ENCODE results near the gene TMA7.
"Not testable (repeated sequence)": the region's sequence is repeated elsewhere in the genome, so short reads cannot be mapped to it uniquely, and the experiment has no call there.

Gene TMA7

GRCh38 chr3:48470286-48470685 is 30.2 kb downstream of the TMA7 start:
- no peak for DNase-seq

- no peak for DNase-seq
These were observed 32.5 kb downstream of the TMA7 start for GRCh38 chr3:48472673-48472922.

GRCh38 chr3:48472923-48473616 is 33.0 kb downstream of the TMA7 start:
- DNase-seq, result peak; percentile 88

- DNase-seq, result no peak
These were observed 33.5 kb downstream of the TMA7 start for GRCh38 chr3:48473617-48473952.

- DNase-seq, result not testable (repeated sequence)
These were observed 34.0 kb downstream of the TMA7 start for GRCh38 chr3:48474031-48474430.

- DNase-seq, result no peak
These were observed 34.6 kb downstream of the TMA7 start for GRCh38 chr3:48474619-48475018.

GRCh38 chr3:48475188-48475587 is 35.1 kb downstream of the TMA7 start:
- DNase-seq, result no peak

- no peak for DNase-seq
These were observed 36.5 kb downstream of the TMA7 start for GRCh38 chr3:48476426-48477053.

- DNase-seq, result no peak
These were observed 38.0 kb downstream of the TMA7 start for GRCh38 chr3:48477959-48478520.

GRCh38 chr3:48478626-48479555 is 38.8 kb downstream of the TMA7 start:
- peak; percentile 69 for DNase-seq

- not testable (repeated sequence) for DNase-seq
These were observed 40.8 kb downstream of the TMA7 start for GRCh38 chr3:48480891-48481290.

GRCh38 chr3:48482822-48483221 is 42.8 kb downstream of the TMA7 start:
- DNase-seq, result not testable (repeated sequence)

GRCh38 chr3:48486952-48487351 is 46.9 kb downstream of the TMA7 start:
- DNase-seq, result no peak

- DNase-seq, result no peak
These were observed 52.6 kb downstream of the TMA7 start for GRCh38 chr3:48492461-48493202.

GRCh38 chr3:48493203-48493501 is 53.1 kb downstream of the TMA7 start:
- no peak for DNase-seq
